ENCODE measurements around the gene FTO.

The FTO gene

DNA sequence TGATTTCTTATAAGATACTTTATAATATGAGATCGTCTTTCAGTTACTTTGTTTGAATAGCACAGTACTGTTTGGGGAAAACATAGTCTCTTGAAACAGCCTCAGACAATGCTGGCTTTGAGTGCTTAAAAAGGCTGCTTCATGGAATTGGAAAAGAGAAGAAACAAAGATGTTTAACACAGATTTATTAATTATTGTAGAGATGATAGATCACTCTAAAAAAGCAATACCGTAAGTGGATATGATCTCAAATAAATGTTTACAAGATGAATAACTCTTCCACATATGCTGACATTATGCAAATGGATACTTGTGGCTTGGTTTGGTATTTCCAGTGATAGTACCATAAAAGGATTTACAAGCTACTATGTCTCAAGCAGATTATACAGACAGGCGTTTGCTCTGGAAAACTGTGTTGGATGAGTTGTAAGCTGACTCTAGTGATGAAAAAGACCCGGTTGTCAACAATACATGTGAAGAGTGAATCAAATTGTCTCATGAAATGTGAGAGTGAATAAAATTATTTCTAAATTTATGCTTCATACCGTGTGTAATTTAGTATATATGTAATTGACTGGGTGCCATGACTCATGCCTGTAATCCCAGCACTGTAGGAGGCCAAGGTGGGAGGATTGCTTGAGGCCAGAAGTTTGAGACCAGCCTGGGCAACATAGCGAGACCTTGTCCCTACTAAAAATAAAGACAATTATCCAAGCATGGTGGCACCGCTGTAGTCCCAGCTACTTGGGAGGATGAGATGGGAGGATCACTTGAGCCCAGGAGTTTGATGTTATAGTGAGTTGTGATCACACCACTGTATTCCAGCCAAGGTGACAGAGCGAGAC lies 105.4 kb downstream of the FTO start:
- TF ChIP-seq EZH2phosphoT487 (conservative IDR thresholded peaks at IDR 0.05; ENCODE audit: low read length), result no peak
- TF ChIP-seq, protein P1, sequence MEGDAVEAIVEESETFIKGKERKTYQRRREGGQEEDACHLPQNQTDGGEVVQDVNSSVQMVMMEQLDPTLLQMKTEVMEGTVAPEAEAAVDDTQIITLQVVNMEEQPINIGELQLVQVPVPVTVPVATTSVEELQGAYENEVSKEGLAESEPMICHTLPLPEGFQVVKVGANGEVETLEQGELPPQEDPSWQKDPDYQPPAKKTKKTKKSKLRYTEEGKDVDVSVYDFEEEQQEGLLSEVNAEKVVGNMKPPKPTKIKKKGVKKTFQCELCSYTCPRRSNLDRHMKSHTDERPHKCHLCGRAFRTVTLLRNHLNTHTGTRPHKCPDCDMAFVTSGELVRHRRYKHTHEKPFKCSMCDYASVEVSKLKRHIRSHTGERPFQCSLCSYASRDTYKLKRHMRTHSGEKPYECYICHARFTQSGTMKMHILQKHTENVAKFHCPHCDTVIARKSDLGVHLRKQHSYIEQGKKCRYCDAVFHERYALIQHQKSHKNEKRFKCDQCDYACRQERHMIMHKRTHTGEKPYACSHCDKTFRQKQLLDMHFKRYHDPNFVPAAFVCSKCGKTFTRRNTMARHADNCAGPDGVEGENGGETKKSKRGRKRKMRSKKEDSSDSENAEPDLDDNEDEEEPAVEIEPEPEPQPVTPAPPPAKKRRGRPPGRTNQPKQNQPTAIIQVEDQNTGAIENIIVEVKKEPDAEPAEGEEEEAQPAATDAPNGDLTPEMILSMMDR (IDR thresholded peaks at IDR 0.05; ENCODE audit: insufficient read depth, low read length, poor library complexity, severe bottlenecking), result no peak
- Histone ChIP-seq H3K9me2 (replicated peaks; ENCODE audit: insufficient read depth, low read length) (no peaks in the 10 kb centered on the region), H3K4me3 (ENCODE audit: insufficient read depth, low read length, poor library complexity, severe bottlenecking) (no peak overlapping the region), H3K27me3 (ENCODE audit: low read length) (no peaks in the 10 kb centered on the region), H3K27ac (ENCODE audit: low read depth, low read length) (no peak overlapping the region), H3F3A (ENCODE audit: insufficient read depth) (no peaks in the 10 kb centered on the region), H3K36me3 (ENCODE audit: low read length) (no peaks in the 10 kb centered on the region), H3K4me2 (ENCODE audit: low read depth, low read length, poor library complexity, severe bottlenecking) (no peak overlapping the region), H3K79me2 (ENCODE audit: insufficient read depth, low read length) (no peaks in the 10 kb centered on the region), H2AFZ (ENCODE audit: low read depth, low read length, severe bottlenecking) (no peak overlapping the region), H3K9me3 (ENCODE audit: insufficient read depth, low read length) (no peaks in the 10 kb centered on the region), H4K20me1 (ENCODE audit: low read depth, low read length) (no peaks in the 10 kb centered on the region), H3K9ac (ENCODE audit: low read length) (no peak overlapping the region)

DNA sequence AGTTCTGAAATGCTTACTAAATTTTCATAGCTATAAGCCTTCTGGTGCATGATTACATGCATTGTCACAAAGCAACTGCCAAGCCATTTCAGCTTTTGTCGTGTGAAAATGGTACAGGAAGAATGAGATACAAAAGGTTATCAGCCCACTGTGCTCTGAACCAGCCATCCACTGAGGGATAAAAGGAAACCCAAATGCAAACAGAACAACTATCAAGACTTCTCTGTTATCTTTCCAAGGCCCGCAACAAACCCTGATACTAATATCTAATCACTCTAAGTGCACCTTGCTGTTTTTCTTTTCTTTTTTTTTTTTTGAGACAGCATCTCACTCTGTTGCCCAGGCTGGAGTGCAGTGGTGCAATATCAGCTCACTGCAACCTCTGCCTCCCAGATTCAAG lies 109.0 kb downstream of the FTO start:
- H3K9me3 ChIP-seq (ENCODE audit: insufficient read depth, low read length), result no peaks in the 10 kb centered on the region
- no peaks in the 10 kb centered on the region for H4K20me1 ChIP-seq (ENCODE audit: low read depth, low read length)
- H3K36me3 ChIP-seq (ENCODE audit: low read length), result no peaks in the 10 kb centered on the region

DNA sequence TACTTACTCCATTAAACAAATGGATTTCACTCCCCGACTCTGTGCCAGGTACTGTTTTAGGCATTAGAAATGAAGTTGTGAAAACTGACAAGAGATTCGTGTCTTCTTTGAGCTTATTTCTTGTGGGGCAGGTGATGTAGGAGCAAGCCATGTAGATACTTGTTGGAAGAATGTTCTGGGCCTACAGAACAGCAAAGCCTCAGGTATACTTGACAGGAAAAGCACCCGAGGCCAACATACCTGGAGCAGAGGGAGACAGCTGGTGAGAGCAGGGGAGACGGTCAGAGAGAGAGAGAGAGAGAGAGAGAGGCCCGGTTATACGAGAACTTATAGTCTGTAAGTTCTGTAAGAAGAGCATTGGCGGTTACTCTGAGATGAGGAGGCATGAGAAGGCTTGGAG lies 110.8 kb downstream of the FTO start:
- H2AFZ ChIP-seq (ENCODE audit: low read depth, low read length, severe bottlenecking), result no peak overlapping the region
- no peak overlapping the region for H3K4me2 ChIP-seq (ENCODE audit: low read depth, low read length, poor library complexity, severe bottlenecking)
- no peaks in the 10 kb centered on the region for H3F3A ChIP-seq (ENCODE audit: insufficient read depth)
- H3K27me3 ChIP-seq (ENCODE audit: low read length), result no peaks in the 10 kb centered on the region
- H4K20me1 ChIP-seq (ENCODE audit: low read depth, low read length), result no peaks in the 10 kb centered on the region
- no peak overlapping the region for H3K4me3 ChIP-seq (ENCODE audit: insufficient read depth, low read length, poor library complexity, severe bottlenecking)
- H3K36me3 ChIP-seq (ENCODE audit: low read length), result no peaks in the 10 kb centered on the region
- TF ChIP-seq, protein P1 (IDR thresholded peaks at IDR 0.05; ENCODE audit: insufficient read depth, low read length, poor library complexity, severe bottlenecking), result no peak
- TF ChIP-seq EZH2phosphoT487 (conservative IDR thresholded peaks at IDR 0.05; ENCODE audit: low read length), result no peak
- H3K79me2 ChIP-seq (ENCODE audit: insufficient read depth, low read length), result no peaks in the 10 kb centered on the region
- no peaks in the 10 kb centered on the region for H3K9me3 ChIP-seq (ENCODE audit: insufficient read depth, low read length)
- no peaks in the 10 kb centered on the region for H3K9me2 ChIP-seq (replicated peaks; ENCODE audit: insufficient read depth, low read length)
- no peak overlapping the region for H3K27ac ChIP-seq (ENCODE audit: low read depth, low read length)
- no peak overlapping the region for H3K9ac ChIP-seq (ENCODE audit: low read length)

More for the DNA sequence above, 109.0 kb downstream of the FTO start:
- Histone ChIP-seq H3K9ac (ENCODE audit: low read length) (no peak overlapping the region), H3K27me3 (ENCODE audit: low read length) (no peaks in the 10 kb centered on the region), H2AFZ (ENCODE audit: low read depth, low read length, severe bottlenecking) (no peak overlapping the region), H3K27ac (ENCODE audit: low read depth, low read length) (no peak overlapping the region), H3K4me3 (ENCODE audit: insufficient read depth, low read length, poor library complexity, severe bottlenecking) (no peak overlapping the region), H3F3A (ENCODE audit: insufficient read depth) (no peaks in the 10 kb centered on the region), H3K9me2 (replicated peaks; ENCODE audit: insufficient read depth, low read length) (no peaks in the 10 kb centered on the region), H3K4me2 (ENCODE audit: low read depth, low read length, poor library complexity, severe bottlenecking) (no peak overlapping the region), H3K79me2 (ENCODE audit: insufficient read depth, low read length) (no peaks in the 10 kb centered on the region)
- TF ChIP-seq, protein P1 (IDR thresholded peaks at IDR 0.05; ENCODE audit: insufficient read depth, low read length, poor library complexity, severe bottlenecking), result no peak
- TF ChIP-seq EZH2phosphoT487 (conservative IDR thresholded peaks at IDR 0.05; ENCODE audit: low read length), result no peak
